OCI-M2 (cell line): ENCODE results near the gene ASTL.

Experiments
- DNase-seq: peaks from one replicate; lab custom pipeline; 2025; ENCODE audit not compliant: unreplicated experiment; lab: John Stamatoyannopoulos, UW

Gene ASTL

DNA sequence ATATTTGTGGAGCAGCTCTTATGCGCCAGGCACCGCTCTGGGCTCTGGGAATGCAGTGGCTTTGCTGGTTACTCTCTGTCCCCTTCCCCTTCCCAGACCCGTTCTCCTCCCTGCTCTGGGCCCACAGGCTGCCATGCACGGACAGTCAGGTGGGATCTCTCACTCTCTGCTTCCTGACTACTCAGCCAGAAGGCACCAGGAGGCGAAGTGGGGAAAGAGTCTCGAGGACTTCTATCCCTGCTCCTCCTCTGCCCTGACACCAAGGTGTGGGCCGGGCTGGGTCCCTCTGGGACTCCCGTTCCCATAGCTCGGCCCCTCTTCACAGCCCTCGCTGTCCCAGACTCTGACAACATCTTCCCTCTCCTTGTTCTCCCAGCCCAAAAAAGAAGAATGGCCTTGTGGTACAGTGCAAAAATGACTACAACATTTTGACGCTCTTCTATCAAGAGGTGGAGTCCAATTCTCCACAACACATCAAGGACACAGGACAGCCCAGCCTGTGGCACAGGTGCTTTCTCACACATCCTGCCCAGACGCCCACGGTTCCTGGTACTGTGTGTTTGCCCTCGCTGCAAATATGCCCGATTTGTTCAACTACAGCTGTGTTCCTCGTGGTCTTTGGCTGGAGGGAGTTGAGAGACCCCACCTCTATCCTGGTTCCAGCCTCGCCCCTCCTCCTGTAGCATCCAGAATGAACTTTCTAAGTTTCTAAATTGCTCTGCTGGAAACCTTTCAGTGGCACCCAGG, 21.0 kb upstream of the ASTL start:
- no peak for DNase-seq

DNA sequence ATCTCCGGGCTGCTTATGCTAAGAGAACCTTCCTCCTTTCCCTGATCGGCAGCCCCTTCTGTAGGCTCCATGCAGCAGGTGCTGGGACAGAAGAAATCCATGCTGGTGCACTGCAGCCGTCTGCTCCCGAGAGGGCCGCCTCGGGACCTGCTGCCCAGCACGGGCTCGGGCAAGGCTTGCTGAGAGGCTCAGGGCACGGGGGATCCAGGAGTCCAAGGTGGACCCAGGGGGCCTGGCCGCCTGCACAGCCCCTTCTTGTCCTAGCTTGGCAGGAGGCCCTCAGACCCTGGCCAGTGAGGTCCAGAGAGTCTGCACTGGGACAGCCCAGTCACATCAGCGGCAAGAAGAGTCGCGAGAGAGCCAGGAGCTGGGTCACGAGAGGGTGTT, 20.2 kb upstream of the ASTL start:
- no peak for DNase-seq

DNA sequence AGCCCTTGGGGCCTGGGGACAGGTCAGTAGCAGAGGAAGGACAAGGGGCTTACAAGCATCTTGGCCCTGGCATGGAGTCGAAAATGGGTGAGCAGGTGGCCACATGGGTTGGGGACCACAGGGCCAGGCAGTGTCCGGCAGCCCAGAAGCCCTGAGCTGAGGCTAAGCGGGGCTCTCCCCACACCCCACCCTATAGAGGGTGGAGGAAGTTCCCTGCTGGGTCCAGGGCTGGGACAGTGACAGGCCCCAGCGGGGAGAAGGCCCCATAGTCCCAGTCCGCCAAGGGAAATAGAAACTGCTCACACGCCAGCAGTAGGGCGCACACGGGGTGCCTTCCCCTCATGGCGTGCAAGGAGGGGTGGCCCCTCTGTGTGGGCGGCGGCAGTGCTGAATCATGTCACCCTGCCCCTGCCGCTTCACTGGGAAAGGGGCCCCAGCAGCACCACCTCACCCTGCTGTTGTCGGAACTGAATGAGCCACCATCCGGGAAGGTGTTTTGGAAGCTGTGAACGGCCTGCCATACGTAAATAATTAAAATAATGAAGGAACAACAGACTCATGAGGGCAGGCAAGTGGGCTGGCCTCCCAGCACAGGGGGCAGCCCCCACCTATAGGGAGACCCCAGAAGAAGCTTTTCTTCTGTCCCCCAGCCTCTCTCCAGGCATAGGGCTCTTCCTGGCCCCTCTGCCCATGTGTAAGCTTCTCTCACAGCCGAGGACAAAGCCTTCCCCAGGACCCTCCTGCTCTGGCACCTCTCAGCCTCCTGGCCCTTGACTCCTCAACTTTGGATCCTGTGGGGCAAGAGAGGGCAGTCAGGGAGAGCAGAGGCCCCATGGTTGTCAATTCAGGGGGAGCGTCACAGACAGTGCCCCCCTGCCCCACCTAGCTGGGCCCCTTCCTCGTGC, 19.6 kb upstream of the ASTL start:
- DNase-seq, result no peak

DNA sequence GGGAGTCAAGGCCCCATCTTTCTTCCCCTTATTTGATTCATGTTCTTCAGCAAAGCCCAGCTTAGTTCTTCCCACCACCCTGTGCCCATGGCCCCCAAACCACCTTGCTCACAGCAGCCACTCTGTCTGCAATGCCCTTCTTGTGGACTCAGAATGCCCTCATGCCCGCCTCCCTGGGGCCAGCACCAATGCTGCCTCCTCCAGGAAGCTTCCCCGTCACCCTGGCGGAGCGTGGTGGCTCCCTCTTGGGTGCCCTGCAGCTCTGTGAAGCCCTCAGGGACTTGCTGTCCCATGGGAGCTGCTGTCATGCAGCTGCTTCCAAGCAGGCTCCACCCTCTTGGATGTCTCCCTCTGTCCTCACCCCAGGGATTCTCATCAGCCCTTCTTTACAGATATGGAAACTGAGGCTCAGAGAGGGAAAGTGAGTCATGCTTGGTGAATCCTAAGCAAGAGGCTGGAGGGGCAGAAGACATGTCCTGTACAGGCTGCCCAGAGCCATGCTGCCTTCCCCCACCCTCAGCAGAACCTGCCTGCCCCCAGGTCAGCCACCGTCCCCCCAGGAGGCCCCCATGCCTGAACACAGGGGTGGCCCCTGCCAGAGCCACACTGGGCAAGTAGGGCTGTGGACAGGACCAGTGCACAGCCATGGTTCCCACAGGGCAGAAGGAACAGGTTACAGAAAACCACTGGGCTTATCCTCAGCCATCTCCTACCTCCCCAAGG, 18.8 kb upstream of the ASTL start:
- no peak for DNase-seq

DNA sequence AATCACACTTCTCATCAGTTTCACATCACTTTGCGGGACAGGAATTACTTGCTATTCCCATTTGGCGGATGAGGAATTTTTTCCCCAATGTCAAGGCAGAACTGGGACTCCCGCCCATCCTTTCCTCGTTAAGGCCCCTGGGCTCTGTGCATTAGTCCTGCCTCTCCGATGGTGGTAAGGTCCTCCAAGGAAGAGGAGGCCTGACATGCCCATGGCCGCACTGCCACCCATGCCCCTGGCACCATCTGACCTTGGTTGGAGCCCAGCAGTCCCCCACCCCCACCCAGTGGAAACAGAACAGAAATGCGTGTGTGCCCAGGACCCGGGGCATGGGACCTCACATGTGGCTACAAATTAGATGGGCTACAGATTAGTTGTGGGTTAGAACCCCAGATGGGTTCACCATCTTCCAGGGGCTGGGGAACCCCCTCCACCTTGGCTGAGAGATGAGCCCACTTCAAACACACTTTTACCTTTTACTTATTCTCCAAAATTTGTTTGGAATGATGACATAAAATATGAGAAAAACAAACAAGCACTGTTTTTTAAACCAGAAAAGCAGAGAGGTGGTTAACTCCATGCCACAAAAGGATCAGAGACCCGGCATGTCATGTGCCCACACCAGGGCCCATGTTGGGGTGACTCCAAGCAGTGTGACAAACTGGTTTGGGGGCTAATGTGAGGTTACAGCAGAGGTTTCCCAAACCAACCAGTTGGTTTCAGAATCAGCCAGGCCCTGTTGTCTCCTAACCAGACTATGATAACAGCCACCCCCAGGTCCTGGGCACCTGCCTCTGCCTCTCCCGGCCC, 17.9 kb upstream of the ASTL start:
- DNase-seq, result no peak

DNA sequence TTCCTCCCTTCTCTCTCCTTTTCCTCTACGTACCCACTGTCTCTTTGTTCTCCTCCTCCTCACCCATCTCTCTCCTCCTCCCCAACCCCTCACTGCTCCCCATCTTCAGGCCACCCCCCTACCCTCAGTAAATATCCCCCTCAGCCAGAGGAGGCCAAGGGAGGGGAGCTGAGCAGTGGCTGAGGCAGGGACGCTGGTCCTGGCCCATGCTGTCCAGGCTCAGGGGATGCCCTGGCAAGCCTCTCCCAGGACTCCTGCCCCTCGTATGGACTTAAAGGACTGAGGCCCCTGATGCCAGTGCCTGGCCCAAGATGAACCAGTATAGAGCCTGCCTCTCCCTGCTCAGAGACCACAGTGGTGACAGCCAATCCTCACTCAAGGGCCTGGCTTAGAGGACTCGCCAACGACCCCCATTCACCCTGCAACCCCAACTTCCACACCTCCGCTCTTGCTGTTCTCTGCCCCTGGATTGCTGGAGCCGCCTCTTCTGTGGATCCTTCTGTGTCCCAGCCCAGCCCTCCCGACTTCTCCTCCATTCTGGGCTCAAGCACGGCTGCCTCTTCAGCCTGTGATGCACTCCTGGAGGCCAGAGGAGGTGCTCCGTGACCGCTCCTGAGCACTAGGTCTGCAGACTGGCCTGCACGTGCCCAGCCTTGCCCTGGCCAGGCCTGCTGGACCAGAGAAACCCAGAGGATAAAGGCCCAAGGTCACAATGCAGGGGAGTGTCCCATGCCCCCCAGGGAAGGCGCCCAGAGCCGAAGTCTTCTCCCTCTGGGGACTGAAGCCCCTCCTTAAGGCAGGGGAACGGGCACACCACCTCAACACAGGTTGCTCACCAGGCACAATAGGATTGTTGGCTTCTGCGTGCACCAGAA, 16.4 kb upstream of the ASTL start:
- no peak for DNase-seq

DNA sequence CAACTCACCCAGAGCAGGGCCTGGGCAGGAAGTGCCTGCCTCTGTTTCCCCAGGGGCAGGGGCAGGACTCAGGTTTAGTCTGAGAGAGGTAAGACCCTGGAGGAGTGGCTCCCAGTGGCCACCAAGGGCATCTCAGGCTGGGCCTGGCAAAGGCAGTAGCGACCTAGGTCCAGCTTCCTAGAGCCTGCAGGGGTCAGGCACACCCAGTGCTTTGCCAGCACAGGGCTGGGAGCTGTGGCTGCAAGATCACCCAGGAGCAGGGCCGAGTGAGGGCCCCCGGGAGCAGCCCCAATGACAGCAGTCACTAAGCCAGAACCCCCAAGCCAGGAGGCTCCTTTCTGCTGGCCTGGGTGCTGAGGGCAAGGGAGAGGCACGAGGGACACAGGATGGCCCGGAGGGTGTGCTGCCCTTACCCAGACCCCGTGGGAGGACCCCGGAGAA, 15.7 kb upstream of the ASTL start:
- DNase-seq, result no peak

DNA sequence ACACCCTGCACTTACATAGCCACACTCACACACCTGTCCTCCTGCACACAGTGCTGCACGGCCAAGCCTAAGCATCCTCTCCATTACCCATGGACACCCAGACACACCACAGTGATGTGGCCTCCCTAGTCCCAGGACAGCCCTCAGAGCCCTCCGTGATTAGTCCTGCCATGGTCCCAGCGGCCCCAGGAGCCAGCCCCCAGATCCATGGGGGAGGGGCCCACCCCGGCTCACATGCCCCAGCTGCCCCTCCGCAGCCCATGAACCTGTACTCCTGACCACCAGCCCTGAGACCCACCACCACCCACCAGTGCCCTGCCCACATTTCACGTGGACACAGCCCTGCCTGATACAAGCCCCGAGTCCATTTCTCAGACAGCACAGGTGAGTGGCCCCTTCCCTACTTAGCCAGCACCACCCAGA, 15.0 kb upstream of the ASTL start:
- DNase-seq, result no peak

DNA sequence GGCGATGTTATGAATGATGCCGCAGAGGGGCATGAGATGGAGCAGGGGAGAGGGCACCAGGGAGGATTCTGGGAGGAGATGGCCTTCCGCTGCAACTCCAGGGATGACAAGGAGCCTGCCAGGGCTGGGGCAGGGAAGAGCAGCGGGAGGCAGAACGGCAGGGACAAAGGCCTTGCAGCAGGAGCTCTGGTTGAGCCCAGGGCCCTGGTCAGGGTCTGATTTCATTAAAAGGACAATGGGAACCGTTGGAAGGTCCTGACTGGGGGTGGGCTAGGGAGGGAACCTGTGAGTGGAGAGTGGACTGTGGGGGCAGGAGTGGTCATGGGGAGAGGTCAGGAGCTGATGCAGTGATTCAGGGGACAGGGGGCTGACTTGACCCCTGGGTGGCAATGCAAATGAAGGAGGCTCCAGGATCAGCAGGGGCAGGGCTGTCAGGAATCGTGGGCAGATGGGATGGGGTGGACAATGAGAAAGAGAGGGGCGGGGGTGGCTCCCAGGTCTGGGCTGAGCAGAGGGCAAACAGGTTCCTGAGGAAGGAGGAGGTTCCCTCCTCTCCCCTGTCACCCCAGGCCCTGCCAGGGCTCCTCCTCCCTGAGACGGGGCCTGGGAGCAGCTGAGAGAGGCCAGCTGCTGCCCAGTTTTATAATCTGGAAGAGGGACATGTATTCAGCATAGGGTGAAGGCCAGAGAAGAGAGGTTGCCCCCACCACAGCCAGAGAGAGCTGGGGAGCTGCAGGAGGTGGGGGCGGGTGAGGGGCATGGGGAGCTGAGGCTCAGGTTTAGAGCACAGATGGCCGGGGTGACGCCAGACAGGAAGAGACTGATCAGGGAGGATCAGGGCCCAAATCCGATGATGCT, 14.2 kb upstream of the ASTL start:
- no peak for DNase-seq

DNA sequence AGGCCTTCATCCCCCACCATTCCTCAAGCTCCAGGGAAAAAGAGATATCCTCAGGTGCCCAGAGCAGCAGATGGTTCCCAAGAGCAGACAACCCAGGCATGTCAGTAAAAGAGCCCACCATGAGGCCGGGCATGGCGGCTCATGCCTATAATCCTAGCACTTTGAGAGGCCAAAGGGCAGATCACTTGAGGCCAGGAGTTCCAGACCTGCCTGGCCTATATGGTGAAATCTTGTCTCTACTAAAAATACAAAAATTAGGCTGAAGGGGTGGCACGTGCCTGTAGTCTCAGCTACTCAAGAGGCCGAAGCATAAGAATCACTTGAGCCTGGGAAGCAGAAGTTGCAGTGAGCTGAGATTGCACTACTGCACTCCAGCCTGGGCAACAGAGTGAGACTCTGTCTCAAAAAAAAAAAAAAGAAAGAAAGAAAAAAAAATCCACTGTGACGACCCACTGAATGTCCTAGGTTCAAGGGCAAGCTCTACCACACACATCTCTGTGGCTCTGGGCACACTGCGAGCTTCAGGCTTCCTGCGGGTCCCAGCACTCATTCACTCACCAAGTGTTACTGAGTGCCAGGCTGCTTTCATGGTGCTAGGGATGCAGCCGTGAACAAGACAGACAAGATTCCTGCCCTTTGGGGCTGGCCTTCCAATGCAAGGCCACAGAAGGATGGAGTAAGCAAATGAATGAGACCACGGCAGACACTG, 13.4 kb upstream of the ASTL start:
- no peak for DNase-seq

DNA sequence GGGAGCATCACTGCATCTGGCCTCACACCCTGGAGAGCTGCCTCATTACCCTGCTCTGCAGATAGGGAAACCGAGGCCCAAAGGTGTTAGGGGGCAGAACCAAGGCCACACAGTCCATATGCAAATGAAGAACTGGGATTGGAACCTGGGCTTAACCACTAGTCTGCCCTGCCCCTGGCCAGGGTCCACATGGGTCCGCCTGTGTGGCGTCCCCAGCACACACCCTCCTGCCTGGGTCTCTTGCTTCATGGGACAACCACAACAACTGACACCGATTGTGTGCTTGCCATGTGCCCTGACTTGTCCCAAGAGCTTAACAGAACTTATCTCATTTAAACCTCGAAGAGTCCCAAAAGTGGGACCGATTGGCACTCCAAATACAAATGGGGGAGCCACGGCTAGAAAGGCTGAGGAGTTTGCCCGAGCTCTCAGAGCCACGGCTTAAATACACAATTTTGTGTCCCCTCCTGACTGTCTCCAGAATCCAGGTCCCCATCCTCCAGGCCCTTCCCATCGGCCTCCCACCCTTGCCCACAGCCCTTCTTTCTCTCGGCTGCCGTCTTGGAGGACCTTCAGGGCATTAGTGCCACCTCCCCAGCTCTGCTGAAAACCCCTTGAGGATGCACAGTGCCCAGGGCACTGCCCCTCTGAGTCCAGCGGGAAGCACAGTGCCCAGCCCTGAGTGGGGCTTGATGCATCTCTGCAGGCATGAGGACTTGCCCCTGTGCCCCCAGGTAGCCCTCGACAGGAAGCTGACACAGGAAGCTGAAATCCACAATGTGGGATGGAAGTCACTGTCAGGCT, 12.7 kb upstream of the ASTL start:
- no peak for DNase-seq

DNA sequence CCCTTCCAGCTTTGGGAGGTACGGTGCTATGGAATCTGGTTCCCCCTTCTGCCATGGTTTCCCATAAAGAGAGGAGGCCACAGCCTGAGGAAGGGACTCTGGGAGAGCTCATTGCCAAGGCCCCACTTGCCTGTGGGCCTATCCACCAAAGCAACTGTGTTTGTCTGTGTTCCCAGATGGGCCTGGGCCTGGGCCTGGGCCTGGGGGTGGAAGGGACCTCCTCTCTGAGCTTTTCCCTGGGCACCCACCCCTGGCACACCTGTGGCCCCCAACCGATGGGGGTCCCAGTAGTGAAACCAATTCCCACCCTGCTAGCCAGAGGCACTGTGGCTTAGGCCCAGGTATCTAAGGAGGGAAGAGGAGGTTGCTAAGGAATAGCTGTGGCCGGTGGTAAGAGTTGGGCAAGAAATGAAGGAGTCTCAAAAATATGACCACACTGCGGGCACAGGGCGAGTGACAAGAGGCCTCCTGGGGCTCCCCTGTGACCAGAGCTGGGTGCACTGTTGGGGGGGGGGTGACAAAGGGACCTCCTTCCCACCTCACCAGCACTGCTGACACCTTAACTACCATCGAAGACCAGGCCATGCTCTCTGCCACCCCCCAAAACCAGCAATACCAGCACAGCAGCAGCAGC, 11.8 kb upstream of the ASTL start:
- DNase-seq, result no peak

DNA sequence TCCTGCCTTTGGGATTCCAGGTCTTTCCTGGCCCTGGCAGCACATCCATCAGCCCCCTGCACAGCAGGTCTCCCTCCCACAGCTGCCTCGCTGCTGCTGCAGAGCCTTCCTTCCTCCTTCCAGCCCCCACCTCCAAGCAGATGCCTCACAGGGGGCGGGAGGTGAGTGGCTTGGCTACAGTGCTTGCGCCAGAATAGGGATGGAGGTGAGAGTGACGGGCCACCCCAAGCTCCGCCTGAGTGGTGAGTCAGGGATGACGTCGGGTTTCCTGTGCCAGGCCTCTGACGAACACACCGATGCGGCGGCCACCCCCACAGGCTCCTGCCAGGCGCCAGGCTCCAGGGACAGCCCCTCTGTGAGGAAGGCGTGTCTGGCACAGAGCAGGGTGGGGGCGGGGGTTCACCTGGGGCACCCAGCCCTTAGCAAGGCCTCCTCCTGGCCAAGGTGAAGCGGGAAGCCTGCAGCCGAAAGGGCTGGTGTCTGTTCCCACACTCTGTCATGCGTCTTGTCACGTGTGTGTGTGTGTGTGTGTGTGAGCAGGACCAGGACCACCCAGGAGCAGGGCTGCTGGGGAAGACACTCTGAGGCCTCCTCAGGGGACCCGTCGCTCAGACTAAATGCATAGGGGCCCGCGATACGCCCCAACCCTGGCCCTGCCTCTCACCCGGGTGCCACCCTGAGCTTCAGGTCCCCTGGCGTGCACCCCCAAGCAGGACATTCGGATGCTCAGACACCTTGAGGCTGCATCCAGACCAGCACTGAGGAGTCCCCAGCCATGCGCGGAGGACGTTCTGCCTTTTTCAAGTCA, 10.3 kb upstream of the ASTL start:
- no peak for DNase-seq

DNA sequence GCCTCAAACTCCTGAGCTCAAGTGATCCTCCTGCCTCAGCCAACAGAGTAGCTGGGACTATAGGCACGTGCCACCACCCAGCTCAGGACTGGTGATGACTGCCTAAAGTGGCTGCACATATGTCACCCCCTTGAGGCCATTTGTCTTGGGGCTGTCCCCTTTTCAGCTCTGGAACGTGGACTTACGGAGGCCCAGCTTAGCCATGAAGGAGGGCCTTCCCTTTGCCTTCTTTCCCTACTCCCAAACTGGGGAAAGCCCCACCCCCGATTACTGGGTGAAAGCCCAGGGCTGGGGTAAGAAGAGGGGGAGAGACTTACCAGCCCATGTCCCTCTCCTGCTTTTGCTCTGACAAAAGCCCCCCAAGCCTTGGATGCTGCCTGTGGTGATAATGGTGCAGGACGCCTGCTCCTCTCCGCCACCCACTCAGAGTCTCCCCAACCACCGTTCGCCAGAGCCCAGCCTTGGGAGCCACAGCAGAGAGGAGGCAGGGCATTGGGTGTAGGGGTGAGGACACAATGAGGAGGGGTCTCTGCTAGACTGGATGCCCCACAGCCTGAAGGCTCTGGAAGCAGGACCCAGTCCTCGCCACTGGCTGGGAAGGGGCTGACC, 9.4 kb upstream of the ASTL start:
- no peak for DNase-seq

DNA sequence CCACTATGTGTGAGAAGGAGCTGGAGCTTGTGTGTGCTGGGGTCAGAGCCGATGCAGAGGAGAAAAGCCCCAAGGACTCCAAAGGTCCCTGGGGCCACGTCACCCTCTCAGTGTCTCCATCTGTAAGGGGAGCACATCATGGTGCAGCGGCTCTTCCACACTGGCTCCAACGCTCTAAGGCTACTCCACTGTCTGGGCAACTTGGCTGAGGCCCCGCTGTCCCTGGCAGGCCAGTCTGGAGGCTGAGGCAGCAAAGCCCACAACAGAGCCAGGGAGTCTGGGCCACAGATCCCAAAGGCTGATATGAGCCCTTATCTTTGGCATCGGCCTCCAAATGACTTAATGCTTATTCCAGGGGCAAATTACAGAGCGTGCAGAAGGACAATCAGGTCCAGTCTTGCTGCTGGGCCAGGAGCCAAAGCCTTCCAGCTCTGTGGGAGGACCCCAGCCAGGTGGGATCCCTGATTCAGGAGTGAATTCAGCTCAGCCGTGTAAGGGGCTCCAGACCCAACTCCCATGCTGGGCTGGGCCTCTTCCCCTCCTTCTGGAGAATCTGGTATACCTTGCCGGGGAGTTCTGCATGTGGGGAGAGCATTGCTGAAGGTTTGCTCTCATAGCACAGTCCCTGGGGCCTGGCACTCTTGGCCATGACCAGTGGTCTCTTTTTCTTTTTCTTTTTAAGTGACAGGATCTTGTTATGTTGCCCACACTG, 8.7 kb upstream of the ASTL start:
- no peak for DNase-seq
